NCI-H2171 treated with DMSO at 0.1 percent for 48 hours (cell line): ENCODE results near the gene LRCOL1.
"Not testable (repeated sequence)": the region's sequence is repeated elsewhere in the genome, so short reads cannot be mapped to it uniquely, and the experiment has no call there.

Experiments used
- DNase-seq: peaks from one replicate; lab custom pipeline; 2025; lab: John Stamatoyannopoulos, UW

LRCOL1 gene

DNA sequence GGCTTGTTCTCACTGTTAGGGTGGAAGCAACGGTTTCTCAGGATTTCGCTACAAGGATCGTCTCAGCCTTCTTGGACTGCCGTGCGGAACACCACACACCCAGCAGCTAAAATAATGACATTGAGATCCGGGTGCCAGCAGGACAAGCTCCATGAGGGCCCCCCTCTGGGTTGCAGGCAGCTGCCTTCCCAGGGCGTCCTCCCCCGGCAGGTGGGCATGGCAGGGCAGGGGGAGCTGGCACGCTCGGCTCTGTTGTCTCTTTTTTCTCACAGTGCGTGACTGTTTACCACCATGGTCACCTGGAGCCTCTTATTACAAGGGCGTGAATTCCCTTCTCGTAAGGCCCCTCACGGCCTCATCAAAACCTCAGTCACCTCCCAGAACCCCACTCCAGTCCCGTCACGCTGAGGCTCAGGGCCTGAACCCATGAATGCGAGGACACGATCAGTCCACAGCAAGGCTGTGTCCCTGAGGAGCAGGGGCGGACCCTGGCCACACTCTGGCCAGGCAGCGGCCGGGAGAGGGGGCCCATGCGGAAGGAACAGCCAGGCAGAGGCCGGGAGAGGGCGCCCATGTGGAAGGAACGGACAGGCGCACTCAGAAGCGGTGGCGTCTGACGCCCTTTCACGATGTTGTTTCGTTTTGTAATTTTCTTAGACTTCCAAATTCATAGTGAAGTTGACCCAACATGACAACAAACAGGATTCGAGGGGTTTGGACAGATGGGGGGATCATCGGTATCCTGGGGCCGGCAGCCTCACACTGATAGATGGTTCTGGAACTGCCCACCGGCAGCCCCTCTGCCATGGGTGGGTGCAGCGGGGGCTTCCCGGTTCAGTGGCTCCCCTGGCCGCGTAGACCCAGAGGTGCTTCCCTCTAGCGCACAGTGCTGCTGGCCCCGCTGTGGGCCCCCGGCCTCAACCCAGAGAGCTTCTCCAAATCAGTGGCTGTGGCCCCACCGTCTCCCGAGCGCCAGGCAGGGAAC lies 10.0 kb downstream of the LRCOL1 start:
- DNase-seq: peak; percentile 29

GRCh38 chr12:132599502-132599901 lies 10.9 kb downstream of the LRCOL1 start:
- not testable (repeated sequence) for DNase-seq

DNA sequence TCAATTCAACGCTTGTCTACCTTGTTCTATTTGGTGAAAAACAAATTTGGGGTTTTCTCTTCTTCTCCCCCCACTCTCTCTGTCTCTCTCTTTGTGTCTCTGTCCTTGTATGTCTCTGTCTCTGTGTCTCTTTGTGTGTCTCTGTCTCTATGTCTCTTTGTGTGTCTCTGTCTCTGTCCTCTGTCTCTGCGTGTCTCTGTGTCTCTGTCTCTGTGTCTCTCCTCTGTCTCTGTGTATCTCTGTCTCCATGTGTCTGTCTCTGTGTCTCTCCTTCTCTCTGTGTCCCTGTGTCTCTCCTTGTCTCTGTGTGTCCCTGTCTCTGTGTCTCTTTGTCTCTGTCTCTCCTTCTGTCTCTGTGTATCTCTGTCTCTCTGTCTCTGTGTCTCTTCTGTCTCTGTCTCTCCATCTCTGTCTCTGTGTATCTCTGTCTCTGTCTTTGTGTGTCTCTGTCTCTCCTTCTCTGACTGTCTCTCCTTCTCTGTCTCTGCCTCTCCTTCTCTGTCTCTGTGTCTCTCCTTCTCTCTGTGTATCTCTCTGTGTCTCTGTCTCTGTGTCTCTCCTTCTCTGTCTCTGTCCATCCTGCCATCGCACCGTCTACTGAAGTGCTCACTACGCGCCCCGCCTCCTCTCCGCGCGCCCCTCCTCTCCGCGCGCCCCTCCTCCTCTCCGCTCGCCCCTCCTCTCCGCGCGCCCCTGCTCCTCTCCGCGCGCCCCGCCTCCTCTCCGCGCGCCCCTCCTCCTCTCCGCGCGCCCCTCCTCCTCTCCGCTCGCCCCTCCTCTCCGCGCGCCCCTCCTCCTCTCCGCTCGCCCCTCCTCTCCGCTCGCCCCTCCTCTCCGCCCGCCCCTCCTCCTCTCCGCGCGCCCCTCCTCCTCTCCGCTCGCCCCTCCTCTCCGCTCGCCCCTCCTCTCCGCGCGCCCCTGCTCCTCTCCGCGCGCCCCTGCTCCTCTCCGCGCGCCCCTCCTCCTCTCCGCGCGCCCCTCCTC lies 12.8 kb downstream of the LRCOL1 start:
- peak; percentile 68 for DNase-seq

- no peak for DNase-seq
Observed at GRCh38 chr12:132596016-132596415, 14.4 kb downstream of the LRCOL1 start.

GRCh38 chr12:132595183-132595582 lies 15.2 kb downstream of the LRCOL1 start:
- DNase-seq: no peak

DNA sequence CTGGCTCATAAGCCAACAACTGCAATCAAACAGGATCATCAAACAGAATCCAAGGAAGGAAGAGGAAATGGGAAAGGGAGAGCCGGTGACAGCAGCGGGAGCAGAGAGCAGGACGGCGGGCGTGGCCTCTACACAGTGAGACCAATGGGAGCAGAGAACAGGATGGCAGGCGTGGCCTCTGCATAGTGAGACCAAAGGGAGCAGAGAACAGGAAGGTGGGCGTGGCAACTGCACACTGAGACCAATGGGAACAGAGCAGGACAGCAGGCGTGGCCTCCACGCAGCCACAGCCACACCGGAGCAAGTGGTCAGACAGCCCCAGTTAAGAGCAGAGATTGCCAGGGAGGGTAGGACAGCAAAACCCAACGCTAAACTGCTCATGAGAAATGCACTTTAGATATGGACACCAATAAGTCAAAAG lies 16.4 kb downstream of the LRCOL1 start:
- DNase-seq: peak; percentile 95

- DNase-seq: no peak
Observed at GRCh38 chr12:132593521-132593920, 16.9 kb downstream of the LRCOL1 start.

- DNase-seq: no peak
Observed at GRCh38 chr12:132593071-132593470, 17.3 kb downstream of the LRCOL1 start.

- no peak for DNase-seq
Observed at GRCh38 chr12:132592282-132592970, 18.0 kb downstream of the LRCOL1 start.

- no peak for DNase-seq
Observed at GRCh38 chr12:132591107-132591935, 19.1 kb downstream of the LRCOL1 start.

DNA sequence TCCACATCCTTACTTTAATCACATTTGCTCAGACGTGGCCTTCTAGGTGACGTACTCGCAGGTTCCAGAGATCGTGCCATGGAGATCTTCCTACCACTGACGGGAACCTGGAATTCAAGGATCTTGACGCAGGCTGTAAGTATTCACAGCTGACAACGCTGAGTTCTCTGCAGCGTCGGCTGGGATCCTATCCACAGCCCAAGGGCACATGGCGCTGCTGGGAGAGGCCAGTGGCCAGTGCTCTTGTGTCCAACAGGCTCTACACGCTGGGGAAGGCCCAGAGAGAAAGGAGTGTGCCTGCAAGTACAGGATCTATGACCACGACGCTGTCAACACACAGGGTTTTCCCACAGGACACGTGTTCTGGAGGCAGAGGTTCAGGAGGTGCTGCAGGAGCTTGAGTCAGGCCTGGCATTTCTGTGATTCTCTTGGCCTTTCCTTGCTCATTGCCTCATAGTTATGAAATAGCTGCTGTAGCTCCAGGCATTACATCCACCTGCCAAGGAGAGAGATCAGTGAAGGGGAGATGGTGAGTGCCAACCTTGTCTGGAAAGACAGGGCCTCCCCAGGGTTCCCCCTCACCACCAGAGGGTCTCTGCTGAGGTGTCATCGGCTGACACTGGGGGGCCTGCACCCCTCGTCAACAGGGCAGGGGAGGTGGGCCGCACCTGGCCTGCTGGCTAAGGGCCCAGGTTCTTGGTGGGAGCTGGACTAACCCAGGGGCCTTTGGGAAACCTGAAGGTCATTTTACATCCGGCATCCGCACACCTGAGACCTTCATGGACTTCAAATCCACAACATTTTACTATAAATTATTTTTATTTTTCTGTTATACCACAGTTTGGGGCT lies 21.3 kb downstream of the LRCOL1 start:
- DNase-seq: no peak

- DNase-seq: no peak
Observed at GRCh38 chr12:132588319-132588718, 22.1 kb downstream of the LRCOL1 start.

DNA sequence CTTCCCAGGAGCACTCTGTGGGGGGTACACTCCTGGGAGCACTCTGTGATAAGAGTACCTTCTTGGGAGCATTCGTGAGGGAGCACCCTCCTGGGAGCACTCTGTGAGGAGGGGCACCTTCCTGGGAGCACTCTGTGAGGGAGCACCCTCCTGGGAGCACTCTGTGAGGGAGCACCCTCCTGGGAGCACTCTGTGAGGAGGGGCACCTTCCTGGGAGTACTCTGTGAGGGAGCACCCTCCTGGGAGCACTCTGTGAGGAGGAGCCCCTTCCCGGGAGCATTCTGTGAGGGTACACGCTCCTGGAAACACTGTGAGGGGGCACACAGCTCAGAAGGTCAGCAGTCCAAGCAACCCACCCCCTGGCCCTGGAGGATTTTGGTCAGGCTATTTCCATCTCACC lies 22.6 kb downstream of the LRCOL1 start:
- no peak for DNase-seq

DNA sequence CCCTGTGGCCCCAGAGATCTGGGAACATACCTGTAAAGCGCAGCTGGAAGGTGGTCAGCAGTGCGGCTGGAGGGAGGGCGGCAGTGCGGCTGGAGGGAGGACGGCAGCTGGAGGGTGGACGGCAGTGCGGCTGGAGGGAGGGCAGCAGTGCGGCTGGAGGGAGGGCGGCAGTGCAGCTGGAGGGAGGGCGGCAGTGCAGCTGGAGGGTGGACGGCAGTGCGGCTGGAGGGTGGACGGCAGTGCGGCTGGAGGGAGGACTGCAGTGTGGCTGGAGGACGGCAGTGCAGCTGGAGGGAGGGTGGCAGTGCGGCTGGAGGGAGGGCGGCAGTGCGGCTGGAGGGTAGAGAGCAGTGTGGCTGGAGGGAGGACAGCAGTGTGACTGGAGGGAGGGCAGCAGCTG lies 23.5 kb downstream of the LRCOL1 start:
- no peak for DNase-seq

GRCh38 chr12:132585177-132585576 lies 25.2 kb downstream of the LRCOL1 start:
- no peak for DNase-seq

DNA sequence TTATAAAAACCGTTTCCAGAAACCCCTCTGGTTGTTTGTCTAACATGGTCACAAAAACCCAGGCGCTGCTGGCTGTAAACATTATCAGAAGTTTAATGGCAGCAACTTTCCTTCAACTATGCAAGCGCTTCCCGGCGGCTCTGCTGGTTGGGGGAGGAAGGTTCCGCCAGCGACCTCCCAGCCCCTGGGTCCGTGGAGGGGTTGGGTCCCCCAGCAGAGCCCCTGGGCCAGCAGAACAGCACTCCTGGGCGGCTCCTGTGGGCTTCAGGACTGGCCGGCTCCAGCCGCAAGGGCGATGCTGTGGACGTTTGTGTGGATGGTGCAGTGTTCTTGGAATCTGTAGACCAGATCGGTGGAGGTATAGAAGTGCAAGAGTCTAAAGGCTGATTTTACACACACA lies 26.0 kb downstream of the LRCOL1 start:
- DNase-seq: no peak

DNA sequence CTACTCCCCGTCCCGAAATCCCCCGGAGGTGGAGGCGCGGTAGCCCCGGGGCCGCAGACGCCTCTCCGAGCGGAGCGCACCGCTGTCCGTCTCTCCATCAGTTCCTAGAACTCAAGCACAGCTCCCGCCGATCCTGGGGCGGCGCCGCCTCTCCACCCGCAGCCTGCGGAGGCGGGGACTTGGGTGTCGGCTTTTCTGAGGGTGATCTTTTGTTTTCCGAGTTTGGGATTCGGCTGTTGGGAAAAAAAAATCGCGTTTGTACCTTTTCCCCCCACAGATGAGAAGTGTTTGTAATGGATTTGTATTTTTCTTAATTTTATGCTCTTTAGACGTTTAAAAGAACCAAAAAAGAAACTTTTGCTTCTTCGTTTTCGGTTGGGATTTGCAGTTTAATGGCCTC lies 26.6 kb downstream of the LRCOL1 start:
- no peak for DNase-seq

GRCh38 chr12:132583411-132583710 lies 27.0 kb downstream of the LRCOL1 start:
- no peak for DNase-seq

DNA sequence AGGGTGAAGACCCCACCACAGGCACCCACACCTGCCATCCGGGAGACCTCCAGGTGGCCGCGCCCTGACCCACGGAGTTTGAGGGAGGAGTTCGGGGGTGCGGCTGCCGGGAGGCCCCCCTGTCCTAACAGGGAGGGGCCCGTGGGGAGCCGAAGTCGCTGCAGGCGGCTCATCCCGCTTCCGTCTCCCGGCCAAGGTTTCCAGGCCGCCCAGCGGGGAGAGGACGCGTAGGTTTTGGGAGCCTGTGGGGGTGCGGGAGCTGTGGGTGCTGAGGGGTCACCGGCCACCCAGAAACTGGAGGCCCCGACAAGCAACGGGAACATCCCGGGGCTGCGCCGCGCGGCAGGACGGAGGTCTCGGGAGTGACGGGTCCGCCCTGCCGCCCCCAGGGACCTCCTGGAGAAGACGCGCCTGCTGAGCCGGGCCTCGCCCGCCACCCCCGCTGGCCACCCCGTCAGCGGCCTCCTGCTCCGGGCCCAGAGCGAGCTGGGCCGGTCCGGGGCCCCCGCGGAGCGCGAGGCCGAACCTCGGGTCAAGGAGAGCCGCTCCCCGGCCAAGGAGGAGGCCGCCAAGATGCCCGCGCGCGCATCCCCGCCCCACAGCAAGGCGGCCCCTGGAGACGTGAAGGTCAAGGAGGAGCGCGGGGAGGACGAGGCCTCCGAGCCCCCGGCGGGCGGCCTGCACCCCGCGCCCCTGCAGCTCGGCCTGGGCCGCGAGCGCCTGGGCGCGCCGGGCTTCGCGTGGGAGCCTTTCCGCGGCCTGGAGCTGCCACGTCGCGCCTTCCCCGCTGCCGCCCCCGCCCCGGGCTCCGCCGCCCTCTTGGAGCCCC lies 27.6 kb downstream of the LRCOL1 start:
- DNase-seq: no peak
